DMS 273 treated with DMSO at 0.1 percent for 48 hours (cell line): Measurements from ENCODE around the gene TMEM39B.
"Not testable (repeated sequence)": the region's sequence is repeated elsewhere in the genome, so short reads cannot be mapped to it uniquely, and the experiment has no call there.

Source experiments
- DNase-seq: peaks from one replicate; lab custom pipeline; 2025; lab: John Stamatoyannopoulos, UW

The TMEM39B gene

GRCh38 chr1:32071758-32072621, 749 bp upstream of the TMEM39B start:
- DNase-seq: no peak

GRCh38 chr1:32073299-32074229, 825 bp downstream of the TMEM39B start:
- DNase-seq: no peak

GRCh38 chr1:32074841-32075240, 2.1 kb downstream of the TMEM39B start:
- no peak for DNase-seq

GRCh38 chr1:32077451-32077850, 4.7 kb downstream of the TMEM39B start:
- DNase-seq: no peak

- DNase-seq: no peak
Observed at GRCh38 chr1:32082022-32082421, 9.3 kb downstream of the TMEM39B start.

DNA sequence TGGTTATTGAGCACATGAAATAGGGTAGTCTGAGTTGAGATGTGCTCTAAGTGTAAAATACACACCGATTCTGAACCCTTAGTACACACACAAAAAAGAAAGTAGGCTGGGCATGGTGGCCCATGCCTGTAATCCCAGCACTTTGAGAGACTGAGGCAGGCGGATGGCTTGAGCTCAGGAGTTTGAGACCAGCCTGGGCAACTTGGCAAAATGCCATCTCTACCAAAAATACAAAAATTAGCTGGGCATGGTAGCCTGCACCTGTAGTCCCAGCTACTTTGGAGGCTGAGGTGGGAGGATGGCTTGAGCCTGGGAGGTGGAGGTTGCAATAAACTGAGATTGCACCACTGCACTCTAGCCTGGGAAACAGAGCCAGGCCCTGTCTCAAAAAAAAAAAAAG, 13.6 kb downstream of the TMEM39B start:
- DNase-seq: not testable (repeated sequence)

GRCh38 chr1:32091176-32091575, 18.4 kb downstream of the TMEM39B start:
- DNase-seq: no peak

GRCh38 chr1:32091591-32091990, 18.9 kb downstream of the TMEM39B start:
- DNase-seq: no peak

GRCh38 chr1:32094746-32095521, 22.2 kb downstream of the TMEM39B start:
- DNase-seq: no peak

DNA sequence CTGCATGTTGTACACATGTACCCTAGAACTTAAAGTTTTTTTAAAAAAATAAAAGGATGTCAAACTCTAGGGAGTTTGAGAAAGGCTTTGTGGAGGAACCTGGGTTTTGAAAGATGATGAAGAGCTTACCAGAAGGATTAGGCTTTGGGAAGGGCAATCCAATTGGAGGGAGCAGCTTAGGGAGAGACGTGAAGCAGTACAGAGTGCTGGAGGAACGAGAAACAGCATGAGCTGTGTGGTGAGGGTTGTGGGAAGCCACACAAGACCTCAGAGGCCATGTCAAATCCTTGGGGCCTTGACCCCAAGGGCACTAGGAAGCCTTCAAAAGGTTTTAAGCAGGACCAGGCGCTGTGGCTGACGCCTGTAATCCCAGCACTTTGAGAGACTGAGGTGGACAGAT, 26.7 kb downstream of the TMEM39B start:
- DNase-seq: no peak

DNA sequence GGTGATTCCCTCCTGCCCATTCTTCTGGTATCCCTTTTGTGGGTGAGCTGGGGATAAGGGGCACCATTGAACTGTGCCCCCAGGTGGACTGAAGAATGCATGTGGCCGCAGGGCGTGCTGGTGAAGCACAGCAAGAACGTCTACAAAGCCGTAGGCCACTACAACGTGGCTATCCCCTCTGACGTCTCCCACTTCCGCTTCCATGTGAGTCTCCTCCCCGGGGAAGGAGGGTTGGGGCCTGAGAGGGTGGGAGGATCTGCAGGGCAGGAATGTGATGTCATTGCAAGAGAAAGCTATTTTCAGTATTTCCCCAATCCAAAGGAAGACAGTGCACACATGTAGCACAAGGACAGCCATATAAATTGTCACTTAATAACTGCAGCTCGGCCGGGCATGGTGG, 27.6 kb downstream of the TMEM39B start:
- DNase-seq: no peak

GRCh38 chr1:32100807-32101708, 28.3 kb downstream of the TMEM39B start:
- DNase-seq: no peak

DNA sequence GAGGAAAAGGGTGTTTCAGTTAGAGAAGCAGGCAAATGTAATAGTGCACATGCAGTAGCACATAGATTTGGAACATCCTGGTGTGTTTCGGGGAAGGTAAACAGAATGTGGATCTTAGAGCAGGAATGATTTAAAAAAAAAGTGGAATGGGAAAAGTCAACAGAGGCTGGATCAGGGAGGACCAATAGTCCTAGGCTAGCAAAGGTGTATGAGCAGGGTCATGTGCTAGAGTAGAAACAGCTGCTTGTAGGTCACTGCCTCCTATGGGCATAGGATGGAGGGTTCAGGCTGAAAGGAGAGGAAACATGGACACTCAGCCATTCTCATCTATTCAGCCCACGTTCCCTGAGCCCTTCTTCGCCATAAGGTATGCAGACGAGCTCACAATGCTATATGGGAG, 31.4 kb downstream of the TMEM39B start:
- no peak for DNase-seq

- no peak for DNase-seq
Observed at GRCh38 chr1:32105338-32105737, 32.6 kb downstream of the TMEM39B start.

DNA sequence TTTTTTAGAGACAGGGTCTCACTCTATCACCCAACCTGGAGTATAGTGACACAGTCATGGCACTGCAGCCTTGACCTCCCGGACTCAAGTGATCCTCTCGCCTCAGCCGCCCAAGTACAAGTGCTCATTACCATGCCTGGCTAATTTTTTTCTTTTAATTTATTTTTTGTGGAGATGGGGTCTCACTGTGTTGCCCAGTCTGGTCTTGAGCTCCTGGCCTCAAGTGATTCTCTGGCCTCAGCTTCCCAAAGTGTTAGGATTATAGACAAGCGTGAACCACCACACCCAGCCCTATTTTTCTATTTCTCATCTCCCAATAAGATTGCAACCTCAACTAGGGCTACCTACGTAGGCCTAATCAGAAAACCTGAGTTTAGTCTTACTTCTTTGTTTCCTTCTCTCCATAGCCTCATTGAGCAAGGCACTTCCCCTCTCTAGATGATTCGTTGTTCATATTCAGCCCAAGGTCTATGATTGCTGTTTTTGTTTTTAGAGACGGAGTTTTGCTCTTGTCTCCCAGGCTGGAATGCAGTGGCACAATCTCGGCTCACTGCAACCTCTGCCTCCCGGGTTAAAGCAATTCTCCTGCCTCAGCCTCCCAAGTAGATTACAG, 34.0 kb downstream of the TMEM39B start:
- DNase-seq: no peak

- peak; percentile 92 for DNase-seq
Observed at GRCh38 chr1:32107742-32108661, 35.3 kb downstream of the TMEM39B start, which contains the start of gene KPNA6. Gene KPNA6, plus strand, starts transcription at chr1:32108056. Its CDS starts 75 bp downstream, at chr1:32108131.

DNA sequence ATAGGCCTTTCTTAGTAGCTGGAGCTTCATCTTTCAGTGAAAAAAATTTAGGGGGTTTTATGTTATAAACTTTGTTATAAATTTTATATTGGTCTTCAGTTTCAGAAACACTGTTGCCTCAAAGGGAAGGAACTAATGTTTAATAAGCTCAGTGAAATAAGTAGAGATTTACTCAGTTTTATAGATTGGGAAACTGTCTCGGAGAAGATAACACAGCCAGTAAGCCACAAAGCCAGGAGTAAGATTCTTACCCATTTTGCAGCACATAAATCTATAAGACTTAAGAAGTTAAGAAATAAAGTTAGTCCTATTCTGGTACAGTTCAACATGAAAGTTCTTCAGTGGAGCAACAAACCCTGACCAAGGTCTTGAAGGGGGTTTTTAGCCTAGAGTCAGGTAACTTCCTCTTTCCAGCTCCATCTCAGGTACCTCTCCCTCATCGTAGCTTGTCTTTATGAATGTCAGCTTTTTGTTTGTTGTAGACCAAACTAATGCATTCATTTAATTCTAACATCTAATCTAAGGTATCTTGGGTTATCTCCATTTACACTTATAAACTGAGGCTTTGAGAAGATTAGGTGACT, 38.4 kb downstream of the TMEM39B start:
- no peak for DNase-seq

GRCh38 chr1:32111789-32112188, 39.0 kb downstream of the TMEM39B start:
- no peak for DNase-seq

GRCh38 chr1:32112806-32113375, 40.2 kb downstream of the TMEM39B start:
- no peak for DNase-seq
